WTC11 (cell line): ENCODE measurements around the gene SOCS3. TPM values are rescaled to one million over a fixed set of nuclear protein-coding genes. Genes with fewer than 3 reads are reported as not detected.

Source experiments
- ATAC-seq: fragments of 200-7000 bp; cut with Tn5 transposase; 2 replicates; pipeline ENCODE4 v1.10.0; 2021; ENCODE audit warnings: mild to moderate bottlenecking, moderate library complexity
- Bru-seq: library from RNA; stranded (reverse); fragments of 400-500 nt; gene quantifications from one replicate; lab custom pipeline; 2021; lab: Mats Ljungman, UMichigan
- CTCF ChIA-PET: fragments of 300-600 bp; sonication (Branson Sonifier 250); formaldehyde crosslinking; loops from one replicate; lab custom pipeline; 2021; ENCODE audit warnings: antibody characterized with exemption; lab: Charles Lee
- POLR2A ChIA-PET: fragments of 350-600 bp; sonication (Branson Sonifier 250); formaldehyde crosslinking; loops from one replicate; lab custom pipeline; 2021; ENCODE audit warnings: antibody characterized with exemption; lab: Charles Lee
- DNase-seq: peaks from one replicate; pipeline ENCODE4 v3.0.0; 2021; ENCODE audit warnings: low spot score
- H3K27ac Mint-ChIP-seq: 2 replicates; pipeline ENCODE4 v1.8.0; 2021; ENCODE audit warnings: mixed read lengths
- H3K27me3 Mint-ChIP-seq: 2 replicates; pipeline ENCODE4 v1.8.0; 2021; ENCODE audit warnings: low read depth, mild to moderate bottlenecking, moderate library complexity, mixed read lengths
- H3K36me3 Mint-ChIP-seq: 2 replicates; pipeline ENCODE4 v1.8.0; 2021; ENCODE audit warnings: mixed read lengths
- H3K4me1 Mint-ChIP-seq: 2 replicates; pipeline ENCODE4 v1.8.0; 2022; ENCODE audit warnings: mixed read lengths
- H3K4me3 Mint-ChIP-seq: 2 replicates; pipeline ENCODE4 v1.8.0; 2021; ENCODE audit warnings: mild to moderate bottlenecking, moderate library complexity, mixed read lengths
- H3K9me3 Mint-ChIP-seq: 2 replicates; pipeline ENCODE4 v1.8.0; 2021; ENCODE audit warnings: mixed read lengths
- CTCF ChIP-seq: fragments of 200-600 bp; IDR thresholded peaks from 2 replicates; pipeline ENCODE4 v1.8.0; 2022; ENCODE audit warnings: antibody characterized with exemption
- ESRRA ChIP-seq: sonication (generic); formaldehyde crosslinking; IDR thresholded peaks from 2 replicates; pipeline ENCODE4 v1.8.1; 2022; ENCODE audit warnings: mild to moderate bottlenecking, missing genetic modification reagents, borderline replicate concordance
- ETV6 ChIP-seq: sonication (generic); formaldehyde crosslinking; IDR thresholded peaks from 2 replicates; pipeline ENCODE4 v1.8.1; 2022; ENCODE audit warnings: mild to moderate bottlenecking, missing genetic modification reagents
- FOXK1 ChIP-seq: sonication (generic); formaldehyde crosslinking; IDR thresholded peaks from 2 replicates; pipeline ENCODE4 v1.8.0; 2022; ENCODE audit warnings: mild to moderate bottlenecking, moderate library complexity, missing genetic modification reagents
- FOXP4 ChIP-seq: sonication (generic); formaldehyde crosslinking; IDR thresholded peaks from 2 replicates; pipeline ENCODE4 v1.8.0; 2022; ENCODE audit warnings: mild to moderate bottlenecking, missing genetic modification reagents
- GABPB1 ChIP-seq: sonication (generic); formaldehyde crosslinking; IDR thresholded peaks from 2 replicates; pipeline ENCODE4 v1.8.1; 2023; ENCODE audit warnings: mild to moderate bottlenecking, missing genetic modification reagents
- MYBL2 ChIP-seq: sonication (generic); formaldehyde crosslinking; IDR thresholded peaks from 2 replicates; pipeline ENCODE4 v1.8.1; 2023; ENCODE audit warnings: mild to moderate bottlenecking, moderate library complexity, missing genetic modification reagents
- NR2C2 ChIP-seq: sonication (generic); formaldehyde crosslinking; IDR thresholded peaks from 2 replicates; pipeline ENCODE4 v1.8.0; 2022; ENCODE audit warnings: mild to moderate bottlenecking, missing genetic modification reagents
- PRRX2 ChIP-seq: fragments of 250-450 bp; sonication (Bioruptor Pico); IDR thresholded peaks from 2 replicates; pipeline ENCODE4 v1.8.0; 2021; ENCODE audit warnings: mild to moderate bottlenecking
- SP1 ChIP-seq: sonication (generic); formaldehyde crosslinking; conservative IDR thresholded peaks from 2 replicates; pipeline ENCODE4 v1.8.1; 2022; ENCODE audit warnings: missing genetic modification reagents
- TEAD1 ChIP-seq: sonication (generic); formaldehyde crosslinking; IDR thresholded peaks from 2 replicates; pipeline ENCODE4 v1.8.0; 2022; ENCODE audit warnings: mild to moderate bottlenecking, missing genetic modification reagents
- TP53 ChIP-seq: sonication (generic); formaldehyde crosslinking; IDR thresholded peaks from 2 replicates; pipeline ENCODE4 v1.8.1; 2023; ENCODE audit warnings: mild to moderate bottlenecking, missing genetic modification reagents
- ZNF232 ChIP-seq: sonication (generic); formaldehyde crosslinking; IDR thresholded peaks from 2 replicates; pipeline ENCODE4 v1.8.0; 2022; ENCODE audit warnings: mild to moderate bottlenecking, missing genetic modification reagents
- ZNF425 ChIP-seq: fragments of 250-450 bp; sonication (Bioruptor Pico); conservative IDR thresholded peaks from 2 replicates; pipeline ENCODE4 v1.9.0; 2021; ENCODE audit warnings: mild to moderate bottlenecking
- ZNF512 ChIP-seq: sonication (generic); formaldehyde crosslinking; IDR thresholded peaks from 2 replicates; pipeline ENCODE4 v1.8.1; 2022; ENCODE audit warnings: missing genetic modification reagents, borderline replicate concordance
- long read RNA-seq, 3 experiments: library from RNA in 1 of 3; library from capped mRNA in 1 of 3; library from polyadenylated mRNA in 1 of 3; unstranded in 2 of 3; stranded (forward) in 1 of 3; transcript quantifications; one replicate each; pipeline ENCODE4 v2.0.0, GENCODE V29; 2021
- total RNA-seq: library from RNA; stranded (reverse); gene quantifications from 3 replicates; pipeline ENCODE4 v1.2.3, GENCODE V29; 2021
- TF ChIP-seq, protein P1 (sequence below): sonication (generic); formaldehyde crosslinking; IDR thresholded peaks from 2 replicates; pipeline ENCODE4 v1.8.1; 2022; ENCODE audit warnings: low read depth, mild to moderate bottlenecking, moderate library complexity, missing genetic modification reagents, borderline replicate concordance
- TF ChIP-seq, protein P2 (sequence below): sonication (generic); formaldehyde crosslinking; IDR thresholded peaks from 2 replicates; pipeline ENCODE4 v1.8.0; 2022; ENCODE audit warnings: mild to moderate bottlenecking, missing genetic modification reagents

The SOCS3 gene
- total RNA-seq (23.8 to 24.6 TPM (median 24.2 TPM) in 3 replicates), Bru-seq, nascent RNA (percentile 93 among the genes with signal in this experiment)
- long read RNA-seq, experiment 1, transcript SOCS3-201 (2 exons, 2,734 nt), result major isoform, 168 of 181 reads
- long read RNA-seq, experiment 1, partial matches to known transcripts, result 0 of 181 reads
- long read RNA-seq, experiment 1, other reads (novel, unspliced or antisense), result 13 of 181 reads
- long read RNA-seq, experiment 2, transcript SOCS3-201 (2 exons, 2,734 nt), result major isoform, 10 of 16 reads
- long read RNA-seq, experiment 2, partial matches to known transcripts, result 0 of 16 reads
- long read RNA-seq, experiment 2, other reads (novel, unspliced or antisense), result 6 of 16 reads
- long read RNA-seq, experiment 3, result 0 reads

GRCh38 chr17:78359997-78360370 lies at the start of gene SOCS3:
Gene SOCS3, minus strand, starts transcription at chr17:78360077. Its CDS starts 982 bp downstream, at chr17:78359095.
- CTCF ChIA-PET, result interaction anchor here (0.5 to 9.8 kb wide), 6 partner anchors 9 to 96 kb away, joined by 3 to 115 read pairs (median 6); no protein-coding TSS in a partner anchor
- H3K4me3 Mint-ChIP-seq, result peak within 1 kb of the TSS; percentile 74
- H3K27me3 Mint-ChIP-seq, result peaks cover 16% of the 10 kb centered on the region

DNA sequence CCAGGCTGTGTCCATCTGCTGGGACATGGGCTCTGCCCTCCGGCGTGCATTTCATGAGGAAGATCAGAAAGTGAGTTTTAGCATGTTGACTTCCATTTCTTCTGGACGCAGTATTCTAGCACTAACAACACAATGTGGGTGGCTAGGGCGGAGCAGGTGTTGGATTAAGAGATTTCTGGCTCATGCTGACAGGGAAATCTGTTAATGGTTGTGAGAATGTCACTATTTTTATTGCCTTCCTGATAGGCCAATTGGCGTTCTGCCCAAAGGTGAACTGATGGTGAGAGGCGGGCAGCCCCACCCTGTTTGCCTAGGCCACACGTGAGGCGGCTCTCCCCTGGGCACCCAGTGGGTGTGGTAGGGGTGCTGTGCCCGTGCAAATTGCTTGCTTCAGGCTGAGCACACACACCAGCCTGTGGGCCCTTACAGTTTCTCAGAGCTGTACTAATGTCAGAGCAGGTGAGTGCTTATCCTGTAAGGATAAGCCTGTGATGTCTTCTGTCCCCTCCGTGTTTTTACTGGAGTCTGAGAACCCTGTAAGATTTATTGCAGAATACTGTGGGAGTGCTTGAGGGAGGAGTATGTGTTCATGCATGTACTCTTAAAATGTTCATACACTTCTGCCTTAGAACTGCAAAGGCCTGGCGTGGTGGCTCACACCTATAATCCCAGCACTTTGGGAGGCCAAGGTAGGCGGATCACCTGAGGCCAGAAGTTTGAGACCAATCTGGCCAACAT lies 49.5 kb upstream of the SOCS3 start:
- CTCF ChIA-PET, result interaction anchor here (1.1 to 1.4 kb wide), 3 partner anchors 43 to 49 kb away, joined by 4 to 8 read pairs (median 4); no protein-coding TSS in a partner anchor
- ATAC-seq (no peak), DNase-seq (no peak)
- Mint-ChIP-seq H3K27ac (peak overlapping the region; percentile 44), H3K27me3 (no peaks in the 10 kb centered on the region), H3K4me3 (no peak overlapping the region), H3K36me3 (peaks cover 21% of the 10 kb centered on the region), H3K9me3 (no peaks in the 10 kb centered on the region), H3K4me1 (peaks cover 17% of the 10 kb centered on the region)
- POLR2A ChIA-PET, result no interaction called here
- TF ChIP-seq, protein P1, sequence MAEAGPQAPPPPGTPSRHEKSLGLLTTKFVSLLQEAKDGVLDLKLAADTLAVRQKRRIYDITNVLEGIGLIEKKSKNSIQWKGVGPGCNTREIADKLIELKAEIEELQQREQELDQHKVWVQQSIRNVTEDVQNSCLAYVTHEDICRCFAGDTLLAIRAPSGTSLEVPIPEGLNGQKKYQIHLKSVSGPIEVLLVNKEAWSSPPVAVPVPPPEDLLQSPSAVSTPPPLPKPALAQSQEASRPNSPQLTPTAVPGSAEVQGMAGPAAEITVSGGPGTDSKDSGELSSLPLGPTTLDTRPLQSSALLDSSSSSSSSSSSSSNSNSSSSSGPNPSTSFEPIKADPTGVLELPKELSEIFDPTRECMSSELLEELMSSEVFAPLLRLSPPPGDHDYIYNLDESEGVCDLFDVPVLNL (CRISPR knock-in tag), result no peak
- no peak for TF ChIP-seq CTCF
- no peak for TF ChIP-seq ZNF425 (CRISPR knock-in tag)
- no peak for TF ChIP-seq NR2C2

More at GRCh38 chr17:78359997-78360370, at the start of gene SOCS3:
- DNase-seq (peak; percentile 90), ATAC-seq (peak; percentile 45)
- Mint-ChIP-seq H3K36me3 (peaks cover 6% of the 10 kb centered on the region), H3K9me3 (no peaks in the 10 kb centered on the region), H3K27ac (peak within 1 kb of the TSS; percentile 93), H3K4me1 (peaks cover 71% of the 10 kb centered on the region)
- TF ChIP-seq, protein P2, sequence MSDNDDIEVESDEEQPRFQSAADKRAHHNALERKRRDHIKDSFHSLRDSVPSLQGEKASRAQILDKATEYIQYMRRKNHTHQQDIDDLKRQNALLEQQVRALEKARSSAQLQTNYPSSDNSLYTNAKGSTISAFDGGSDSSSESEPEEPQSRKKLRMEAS, result peak; percentile 58; the same call in 1 of the 2 replicates
- TF ChIP-seq ZNF512 (CRISPR knock-in tag), result no peak
- TF ChIP-seq TEAD1 (CRISPR knock-in tag), result 0 out of 2 replicates have a peak, but pooled peaks have one; percentile 53
- TF ChIP-seq TP53 (CRISPR knock-in tag), result 0 out of 2 replicates have a peak, but pooled peaks have one; percentile 61
- TF ChIP-seq ETV6, result 0 out of 2 replicates have a peak, but pooled peaks have one; percentile 19
- no peak for TF ChIP-seq CTCF
- peak; percentile 40; the same call in 1 of the 2 replicates for TF ChIP-seq GABPB1 (CRISPR knock-in tag)
- TF ChIP-seq PRRX2 (CRISPR knock-in tag), result no peak
- TF ChIP-seq MYBL2 (CRISPR knock-in tag), result 0 out of 2 replicates have a peak, but pooled peaks have one; percentile 8
- peak; percentile 68 for TF ChIP-seq SP1 (CRISPR knock-in tag)
- TF ChIP-seq FOXP4, result peak; percentile 44; the same call in 1 of the 2 replicates
- TF ChIP-seq FOXK1 (CRISPR knock-in tag), result 0 out of 2 replicates have a peak, but pooled peaks have one; percentile 39
- TF ChIP-seq ESRRA (CRISPR knock-in tag), result 0 out of 2 replicates have a peak, but pooled peaks have one; percentile 54
- peak; percentile 45; the same call in 1 of the 2 replicates for TF ChIP-seq ZNF232 (CRISPR knock-in tag)
- POLR2A ChIA-PET, result interaction anchor here (1.0 to 2.1 kb wide), 4 partner anchors 10 to 46 kb away, joined by 5 to 10 read pairs (median 8); no protein-coding TSS in a partner anchor
